Endometrial microvascular endothelial cells (primary cell): ENCODE results near the gene UBE2V1. TPM values are rescaled to one million over a fixed set of nuclear protein-coding genes. Genes with fewer than 3 reads are reported as not detected.
"Not testable (repeated sequence)": the region's sequence is repeated elsewhere in the genome, so short reads cannot be mapped to it uniquely, and the experiment has no call there.

ENCODE experiments used
- in situ Hi-C: cut with HindIII; loops from 2 replicates; pipeline ENCODE4 v1.10.0; 2017; ENCODE audit warnings: low sequenced_read_pairs, low pct_unique_long_range_greater_than_20kb; ENCODE audit errors: inconsistent ontology term
- total RNA-seq: library from RNA; depleted of rRNA; stranded (reverse); fragments of >200 nt; gene quantifications from one replicate; pipeline ENCODE4 v1.2.3, GENCODE V29; 2015; ENCODE audit errors: inconsistent ontology term

Gene UBE2V1
- total RNA-seq, 1 donor from 2014 or later: 69.7 TPM

- in situ Hi-C loops: no loop called here
Observed at GRCh38 chr20:50138479-50139393, 25.8 kb upstream of the UBE2V1 start.

- in situ Hi-C loops: no loop called here
Observed at GRCh38 chr20:50138120-50138478, 25.1 kb upstream of the UBE2V1 start.

- in situ Hi-C loops: not testable (repeated sequence)
Observed at GRCh38 chr20:50137702-50138101, 24.8 kb upstream of the UBE2V1 start.

- in situ Hi-C loops: no loop called here
Observed at GRCh38 chr20:50136822-50137599, 24.1 kb upstream of the UBE2V1 start.

- in situ Hi-C loops: not testable (repeated sequence)
Observed at GRCh38 chr20:50135157-50135556, 22.2 kb upstream of the UBE2V1 start.

- in situ Hi-C loops: no loop called here
Observed at GRCh38 chr20:50133474-50134217, 20.7 kb upstream of the UBE2V1 start.

GRCh38 chr20:50133041-50133440 is 20.1 kb upstream of the UBE2V1 start:
- in situ Hi-C loops: no loop called here

- in situ Hi-C loops: no loop called here
Observed at GRCh38 chr20:50130995-50131394, 18.0 kb upstream of the UBE2V1 start.

- in situ Hi-C loops: no loop called here
Observed at GRCh38 chr20:50130356-50130723, 17.4 kb upstream of the UBE2V1 start.

- in situ Hi-C loops: no loop called here
Observed at GRCh38 chr20:50129662-50130355, 16.9 kb upstream of the UBE2V1 start.

GRCh38 chr20:50128520-50128905 is 15.6 kb upstream of the UBE2V1 start:
- in situ Hi-C loops: no loop called here

GRCh38 chr20:50127587-50128519 is 14.9 kb upstream of the UBE2V1 start:
- in situ Hi-C loops: no loop called here

- in situ Hi-C loops: no loop called here
Observed at GRCh38 chr20:50126662-50127061, 13.7 kb upstream of the UBE2V1 start.

GRCh38 chr20:50125279-50125678 is 12.3 kb upstream of the UBE2V1 start:
- in situ Hi-C loops: no loop called here

GRCh38 chr20:50124496-50124895 is 11.5 kb upstream of the UBE2V1 start:
- in situ Hi-C loops: no loop called here

GRCh38 chr20:50123418-50123817 is 10.5 kb upstream of the UBE2V1 start:
- in situ Hi-C loops: no loop called here

- in situ Hi-C loops: no loop called here
Observed at GRCh38 chr20:50122763-50123162, 9.8 kb upstream of the UBE2V1 start.

GRCh38 chr20:50121858-50122271 is 8.9 kb upstream of the UBE2V1 start:
- in situ Hi-C loops: no loop called here
